AG04449 (cell line): ENCODE results near the gene HSPBP1.

Experiments
- CTCF ChIA-PET: fragments of 350-600 bp; formaldehyde crosslinking; extraction: SDS; loops from one replicate; lab custom pipeline; 2021; ENCODE audit warnings: antibody characterized with exemption; lab: Yijun Ruan, JAX
- POLR2A ChIA-PET: fragments of 400-600, 350-600 bp; formaldehyde crosslinking; extraction: SDS; loops from one replicate; lab custom pipeline; 2020; ENCODE audit warnings: antibody characterized with exemption, inconsistent platforms; lab: Yijun Ruan, JAX
- DNase-seq: peaks from one replicate; pipeline ENCODE4 v3.0.0-alpha.2; 2010; ENCODE audit warnings: low read depth, low spot score
- H3K4me3 ChIP-seq: 2 replicates; pipeline ENCODE4 v1.5.1; 2011; ENCODE audit warnings: low read depth, mild to moderate bottlenecking, control low read depth, low read length
- CTCF ChIP-seq: IDR thresholded peaks from one replicate; pipeline ENCODE4 v1.5.1; 2011; ENCODE audit warnings: mild to moderate bottlenecking, moderate library complexity, low read length, control low read depth, inconsistent platforms; ENCODE audit not compliant: insufficient read depth; ENCODE audit errors: missing control alignments

HSPBP1 gene

GRCh38 chr19:55224038-55224665 is 55.8 kb downstream of the HSPBP1 start:
- H3K4me3 ChIP-seq: no peak overlapping the region
- ChIA-PET POLR2A (no interaction called here), CTCF (interaction anchor here (1.5 kb wide), 1 partner anchor 10 kb away, joined by 3 read pairs; no protein-coding TSS in a partner anchor)
- no peak for TF ChIP-seq CTCF
- DNase-seq: no peak

GRCh38 chr19:55223291-55224037 is 56.4 kb downstream of the HSPBP1 start:
- CTCF ChIA-PET: interaction anchor here (1.5 kb wide), 1 partner anchor 11 kb away, joined by 3 read pairs; no protein-coding TSS in a partner anchor
- TF ChIP-seq CTCF: no peak

GRCh38 chr19:55220525-55220924 is 59.4 kb downstream of the HSPBP1 start:
- DNase-seq: no peak
- POLR2A ChIA-PET: no interaction called here
- TF ChIP-seq CTCF: no peak
- CTCF ChIA-PET: interaction anchor here (0.6 kb wide), 1 partner anchor 61 kb away, joined by 3 read pairs; no protein-coding TSS in a partner anchor
- H3K4me3 ChIP-seq: no peak overlapping the region

More at GRCh38 chr19:55223291-55224037, 56.4 kb downstream of the HSPBP1 start:
- DNase-seq: no peak
- H3K4me3 ChIP-seq: no peak overlapping the region
- POLR2A ChIA-PET: no interaction called here

- ChIA-PET CTCF (interaction anchor here (1.2 kb wide), 1 partner anchor 43 kb away, joined by 6 read pairs; no protein-coding TSS in a partner anchor), POLR2A (interaction anchor here (0.7 to 2.2 kb wide), 5 partner anchors 9 to 153 kb away, joined by 3 to 22 read pairs (median 3); partner anchors contain the start of genes IL11 and PPP6R1)
- H3K4me3 ChIP-seq: peak overlapping the region; percentile 58
- TF ChIP-seq CTCF: no peak
- DNase-seq: peak; percentile 97
These were observed 63.3 kb downstream of the HSPBP1 start for GRCh38 chr19:55216461-55217198.

GRCh38 chr19:55213547-55213946 is 66.4 kb downstream of the HSPBP1 start:
- H3K4me3 ChIP-seq: no peak overlapping the region
- no peak for TF ChIP-seq CTCF
- ChIA-PET CTCF (no interaction called here), POLR2A (no interaction called here)
- DNase-seq: no peak
